Measurements from ENCODE around the gene ASCC1.

The ASCC1 gene

DNA sequence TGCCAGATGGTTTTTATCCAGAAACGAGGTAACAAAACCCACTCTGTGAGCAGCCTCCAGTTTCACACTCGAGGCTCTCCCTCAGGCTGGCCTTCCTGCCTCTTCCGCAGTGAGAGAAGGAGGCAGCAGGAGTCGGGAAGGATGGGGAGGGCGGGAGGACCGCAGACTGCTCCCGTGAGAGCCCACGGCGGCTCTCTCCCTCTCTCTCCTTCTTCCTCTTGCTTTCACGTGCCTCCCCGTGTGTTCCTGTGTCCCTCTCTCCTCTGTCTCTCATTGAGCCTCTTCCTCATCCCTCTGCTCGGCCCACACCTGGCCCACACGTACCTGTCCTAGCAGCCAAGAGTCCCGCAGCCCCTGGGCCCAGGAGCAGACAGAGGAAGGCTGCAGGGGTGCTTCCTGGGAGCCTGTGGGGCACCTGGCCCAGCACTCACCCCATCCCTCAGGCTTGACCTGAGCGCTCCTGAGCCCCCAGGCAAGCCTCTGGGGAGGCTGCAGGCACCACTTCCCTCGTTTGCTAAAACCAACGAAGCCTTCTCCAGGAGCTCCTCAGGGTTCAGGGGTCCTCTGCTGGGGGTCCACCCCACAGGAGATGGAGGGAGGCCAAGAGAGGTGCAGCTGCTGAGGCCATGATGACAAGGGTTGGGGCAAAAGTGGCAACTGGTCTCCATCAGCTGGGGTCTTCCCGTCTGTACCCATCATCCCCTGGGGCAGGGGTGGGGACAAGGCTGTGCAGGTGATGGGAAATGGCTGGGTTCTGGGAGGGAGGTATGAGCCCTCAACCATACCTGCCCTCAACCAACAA lies 141.3 kb downstream of the ASCC1 start:
- Histone ChIP-seq H3K79me2 (ENCODE audit: insufficient read depth, low read length) (no peaks in the 10 kb centered on the region), H3K4me3 (ENCODE audit: insufficient read depth, low read length, poor library complexity, severe bottlenecking) (no peak overlapping the region), H3K36me3 (ENCODE audit: low read length) (no peaks in the 10 kb centered on the region), H3K9me2 (replicated peaks; ENCODE audit: insufficient read depth, low read length) (no peaks in the 10 kb centered on the region), H3K9ac (ENCODE audit: low read length) (no peak overlapping the region), H3F3A (ENCODE audit: insufficient read depth) (no peaks in the 10 kb centered on the region), H3K27ac (ENCODE audit: low read depth, low read length) (no peak overlapping the region), H3K4me2 (ENCODE audit: low read depth, low read length, poor library complexity, severe bottlenecking) (no peak overlapping the region), H3K9me3 (ENCODE audit: insufficient read depth, low read length) (no peaks in the 10 kb centered on the region), H4K20me1 (ENCODE audit: low read depth, low read length) (no peaks in the 10 kb centered on the region), H2AFZ (ENCODE audit: low read depth, low read length, severe bottlenecking) (no peak overlapping the region), H3K27me3 (ENCODE audit: low read length) (no peaks in the 10 kb centered on the region)
- TF ChIP-seq CTCF (IDR thresholded peaks at IDR 0.05; ENCODE audit: insufficient read depth, low read length, poor library complexity, severe bottlenecking): no peak

GRCh38 chr10:72073708-72074573 lies 142.1 kb downstream of the ASCC1 start:
- Histone ChIP-seq H3K4me2 (ENCODE audit: low read depth, low read length, poor library complexity, severe bottlenecking) (no peak overlapping the region), H3K27me3 (ENCODE audit: low read length) (no peaks in the 10 kb centered on the region), H3K27ac (ENCODE audit: low read depth, low read length) (no peak overlapping the region), H3K79me2 (ENCODE audit: insufficient read depth, low read length) (no peaks in the 10 kb centered on the region), H3K36me3 (ENCODE audit: low read length) (no peaks in the 10 kb centered on the region), H3K4me3 (ENCODE audit: insufficient read depth, low read length, poor library complexity, severe bottlenecking) (no peak overlapping the region), H3K9ac (ENCODE audit: low read length) (no peak overlapping the region), H3F3A (ENCODE audit: insufficient read depth) (no peaks in the 10 kb centered on the region), H3K9me3 (ENCODE audit: insufficient read depth, low read length) (no peaks in the 10 kb centered on the region), H3K9me2 (replicated peaks; ENCODE audit: insufficient read depth, low read length) (no peaks in the 10 kb centered on the region), H2AFZ (ENCODE audit: low read depth, low read length, severe bottlenecking) (no peak overlapping the region), H4K20me1 (ENCODE audit: low read depth, low read length) (no peaks in the 10 kb centered on the region)
- TF ChIP-seq EZH2phosphoT487 (conservative IDR thresholded peaks at IDR 0.05; ENCODE audit: low read length) (no peak), CTCF (IDR thresholded peaks at IDR 0.05; ENCODE audit: insufficient read depth, low read length, poor library complexity, severe bottlenecking) (no peak)

DNA sequence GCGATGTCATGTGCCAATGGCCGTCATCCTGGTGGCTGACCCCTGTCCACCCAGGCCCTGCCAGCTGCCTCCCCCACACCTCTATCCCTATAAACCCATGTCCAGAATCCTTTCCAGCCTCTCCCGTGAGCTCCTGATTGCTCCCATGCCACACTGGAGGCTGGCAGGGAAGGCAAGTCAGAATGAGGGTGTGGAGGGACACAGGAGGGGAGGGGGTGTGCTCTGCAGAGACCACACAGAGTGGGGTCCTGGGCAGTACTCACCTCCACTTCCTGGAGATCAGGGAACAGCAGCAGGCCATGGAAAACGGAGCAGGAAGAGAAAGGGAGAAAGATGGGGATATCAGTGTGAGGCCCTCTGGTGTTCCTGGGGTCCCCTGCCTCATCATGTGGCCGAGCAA lies 143.4 kb downstream of the ASCC1 start:
- no peaks in the 10 kb centered on the region for H4K20me1 ChIP-seq (ENCODE audit: low read depth, low read length)
- H3K9me3 ChIP-seq (ENCODE audit: insufficient read depth, low read length): no peaks in the 10 kb centered on the region
- TF ChIP-seq CTCF (IDR thresholded peaks at IDR 0.05; ENCODE audit: insufficient read depth, low read length, poor library complexity, severe bottlenecking) (no peak), EZH2phosphoT487 (conservative IDR thresholded peaks at IDR 0.05; ENCODE audit: low read length) (no peak)
- no peak overlapping the region for H3K9ac ChIP-seq (ENCODE audit: low read length)
- H3K4me3 ChIP-seq (ENCODE audit: insufficient read depth, low read length, poor library complexity, severe bottlenecking): no peak overlapping the region
- H3F3A ChIP-seq (ENCODE audit: insufficient read depth): no peaks in the 10 kb centered on the region
- H3K9me2 ChIP-seq (replicated peaks; ENCODE audit: insufficient read depth, low read length): no peaks in the 10 kb centered on the region
- H3K27me3 ChIP-seq (ENCODE audit: low read length): no peaks in the 10 kb centered on the region
- H3K36me3 ChIP-seq (ENCODE audit: low read length): no peaks in the 10 kb centered on the region
- no peak overlapping the region for H3K4me2 ChIP-seq (ENCODE audit: low read depth, low read length, poor library complexity, severe bottlenecking)
- no peaks in the 10 kb centered on the region for H3K79me2 ChIP-seq (ENCODE audit: insufficient read depth, low read length)
- no peak overlapping the region for H3K27ac ChIP-seq (ENCODE audit: low read depth, low read length)
- H2AFZ ChIP-seq (ENCODE audit: low read depth, low read length, severe bottlenecking): no peak overlapping the region

Measured in SU-DHL-6 (cell line).